Activated naive CD4-positive, alpha-beta T cell treated with anti-CD3 and anti-CD28 coated beads, Interleukin-2, amount 50 U/mL, for 24 hours (primary cell): Measurements from ENCODE around the gene GRB7.
A peak's percentile ranks its signal among the peaks of the same experiment; 100 is the strongest.
"Not testable (repeated sequence)": the region's sequence is repeated elsewhere in the genome, so short reads cannot be mapped to it uniquely, and the experiment has no call there.

Source experiments
- H3K27ac Mint-ChIP-seq: one replicate; pipeline ENCODE4 v1.8.0; 2021; ENCODE audit warnings: mild to moderate bottlenecking, mixed read lengths
- H3K27me3 Mint-ChIP-seq: one replicate; pipeline ENCODE4 v1.8.0; 2021; ENCODE audit warnings: mixed read lengths
- H3K36me3 Mint-ChIP-seq: one replicate; pipeline ENCODE4 v1.8.0; 2021; ENCODE audit warnings: mixed read lengths
- H3K4me1 Mint-ChIP-seq: one replicate; pipeline ENCODE4 v1.8.0; 2021; ENCODE audit warnings: mixed read lengths
- H3K4me3 Mint-ChIP-seq: one replicate; pipeline ENCODE4 v1.8.0; 2021; ENCODE audit warnings: mild to moderate bottlenecking, mixed read lengths
- H3K9me3 Mint-ChIP-seq: one replicate; pipeline ENCODE4 v1.8.0; 2021; ENCODE audit warnings: mixed read lengths

GRB7 gene

DNA sequence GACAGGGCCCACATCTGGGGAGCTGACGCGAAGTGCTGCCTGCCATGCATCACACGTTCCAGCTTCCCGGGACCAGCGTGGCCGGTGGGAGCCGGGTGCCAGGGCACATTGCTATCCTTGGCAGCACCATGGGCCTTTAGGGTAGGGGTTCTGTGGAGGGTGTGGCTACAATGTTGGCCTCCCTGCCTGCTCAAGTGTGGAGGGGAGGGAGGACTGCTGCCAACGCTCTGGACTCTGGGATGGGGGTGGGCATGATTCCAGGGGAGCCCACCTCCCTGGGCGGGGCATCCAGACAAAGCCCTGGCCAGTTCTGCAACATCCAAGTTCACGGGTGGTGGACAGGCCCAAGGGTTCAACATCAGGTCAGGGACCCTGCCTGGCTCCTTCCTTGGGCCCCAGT is 13.9 kb downstream of the GRB7 start:
- Mint-ChIP-seq H3K27ac (no peak overlapping the region), H3K4me1 (peaks cover 32% of the 10 kb centered on the region), H3K27me3 (no peaks in the 10 kb centered on the region), H3K9me3 (no peaks in the 10 kb centered on the region), H3K36me3 (no peaks in the 10 kb centered on the region), H3K4me3 (no peak overlapping the region)

DNA sequence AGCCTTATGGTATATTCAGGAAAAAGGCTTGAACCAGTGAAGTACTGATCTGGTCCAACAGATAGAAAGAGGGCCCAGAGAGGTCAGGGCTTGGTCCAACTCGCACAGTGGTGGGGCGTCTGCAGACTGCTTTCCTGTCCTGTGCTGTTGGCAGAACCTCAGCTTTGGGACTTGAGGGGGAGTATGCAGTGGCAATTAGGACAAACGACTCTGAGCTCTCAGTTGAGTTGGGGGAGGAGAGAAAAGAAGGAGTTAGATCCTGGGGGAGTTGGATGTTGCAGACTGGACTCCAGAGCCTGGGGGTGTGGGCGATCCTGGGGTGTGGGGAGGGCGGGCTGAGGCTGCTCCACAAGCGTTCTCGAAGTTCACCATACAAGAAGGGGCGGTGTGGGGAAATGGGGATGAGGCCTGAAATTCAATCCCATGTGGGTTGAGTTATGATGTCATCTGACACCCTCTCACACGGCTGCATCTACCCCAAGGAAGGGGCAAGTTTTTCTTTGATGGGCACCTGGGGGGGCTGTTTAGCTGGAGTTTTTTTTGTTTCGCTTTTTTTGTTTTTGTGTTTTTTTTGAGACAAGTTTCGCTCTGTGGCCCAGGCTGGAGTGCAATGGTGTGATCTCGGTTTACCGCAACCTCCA is 14.6 kb downstream of the GRB7 start:
- peaks cover 40% of the 10 kb centered on the region for H3K4me1 Mint-ChIP-seq
- no peaks in the 10 kb centered on the region for H3K27me3 Mint-ChIP-seq
- H3K36me3 Mint-ChIP-seq: no peaks in the 10 kb centered on the region
- H3K27ac Mint-ChIP-seq: peak overlapping the region; percentile 96
- H3K4me3 Mint-ChIP-seq: peak overlapping the region; percentile 63
- H3K9me3 Mint-ChIP-seq: no peaks in the 10 kb centered on the region

DNA sequence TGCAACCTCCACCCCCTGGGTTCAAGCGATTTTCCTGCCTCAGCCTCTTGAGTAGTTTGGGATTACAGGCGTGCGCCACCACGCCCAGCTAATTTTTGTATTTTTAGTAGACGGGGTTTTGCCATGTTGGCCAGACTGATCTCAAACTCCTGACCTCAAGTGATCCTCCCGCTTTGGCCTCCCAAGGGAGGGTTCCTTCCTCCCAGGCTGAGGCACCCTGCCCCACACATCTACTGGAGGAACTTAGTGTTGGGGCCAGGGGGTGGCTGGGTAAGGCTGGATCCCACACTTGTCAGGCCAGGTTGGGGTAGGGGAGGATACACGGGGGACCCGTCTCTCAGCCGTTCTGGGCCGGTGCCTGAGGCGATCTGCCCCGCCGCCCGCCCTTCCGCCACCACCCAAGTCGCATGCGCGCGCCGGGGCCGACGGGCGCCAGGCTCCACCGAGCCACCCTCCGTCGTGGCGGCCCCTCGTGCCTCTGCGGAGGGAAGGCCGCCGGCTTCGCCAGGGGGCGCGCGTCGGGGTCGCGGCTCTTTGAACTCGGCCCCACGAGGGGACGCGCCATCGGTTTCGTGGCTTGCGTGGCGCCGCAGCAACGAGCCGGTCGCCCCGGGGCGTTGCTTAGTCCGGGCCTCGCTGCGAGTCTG is 15.9 kb downstream of the GRB7 start:
- Mint-ChIP-seq H3K27me3 (no peaks in the 10 kb centered on the region), H3K27ac (peak overlapping the region; percentile 96), H3K9me3 (no peaks in the 10 kb centered on the region), H3K4me3 (peak overlapping the region; percentile 84), H3K36me3 (peaks cover 2% of the 10 kb centered on the region), H3K4me1 (peaks cover 52% of the 10 kb centered on the region)

DNA sequence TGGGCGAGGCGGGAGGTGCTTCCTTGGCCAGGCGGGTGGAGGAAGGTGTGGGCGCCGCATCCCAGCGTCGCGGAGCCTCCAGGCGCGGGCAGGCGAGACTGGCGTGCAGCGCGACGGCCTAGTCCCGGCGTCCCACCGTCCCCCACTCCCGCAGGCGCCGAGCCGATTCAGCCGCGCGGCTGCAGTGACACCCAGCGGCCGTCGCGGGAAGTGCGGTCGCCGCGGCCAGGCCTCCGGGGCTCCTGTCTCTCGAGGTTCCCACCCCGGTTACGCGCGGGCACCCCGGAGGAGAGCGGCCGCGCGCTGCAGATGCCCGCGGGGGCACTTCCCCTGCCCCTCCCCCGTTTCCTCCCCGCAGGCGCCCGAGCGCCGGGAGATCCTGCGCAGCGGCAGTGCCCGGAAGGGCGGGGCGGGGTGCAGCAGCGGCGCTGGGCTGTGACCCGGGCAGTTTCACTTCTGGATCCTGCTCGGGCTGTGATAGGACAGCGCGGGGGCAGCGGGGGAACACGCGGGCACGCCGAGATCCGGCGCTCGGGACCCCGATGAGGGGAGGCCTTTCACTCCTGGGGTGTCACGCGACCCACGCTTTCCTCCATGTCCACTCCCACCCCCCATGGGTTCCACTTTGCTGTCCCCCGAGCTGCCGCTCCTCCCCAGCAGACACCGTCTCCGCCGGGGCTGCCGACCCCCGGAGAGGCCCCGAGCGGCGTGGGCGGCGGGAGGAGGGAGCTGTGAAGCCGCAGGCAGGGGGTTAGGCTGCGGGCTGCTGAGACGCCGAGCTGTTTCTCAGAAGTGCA is 16.6 kb downstream of the GRB7 start:
- peak overlapping the region; percentile 84 for H3K4me3 Mint-ChIP-seq
- H3K9me3 Mint-ChIP-seq: no peaks in the 10 kb centered on the region
- peaks cover 58% of the 10 kb centered on the region for H3K4me1 Mint-ChIP-seq
- H3K36me3 Mint-ChIP-seq: peaks cover 2% of the 10 kb centered on the region
- peak overlapping the region; percentile 91 for H3K27ac Mint-ChIP-seq
- no peaks in the 10 kb centered on the region for H3K27me3 Mint-ChIP-seq

DNA sequence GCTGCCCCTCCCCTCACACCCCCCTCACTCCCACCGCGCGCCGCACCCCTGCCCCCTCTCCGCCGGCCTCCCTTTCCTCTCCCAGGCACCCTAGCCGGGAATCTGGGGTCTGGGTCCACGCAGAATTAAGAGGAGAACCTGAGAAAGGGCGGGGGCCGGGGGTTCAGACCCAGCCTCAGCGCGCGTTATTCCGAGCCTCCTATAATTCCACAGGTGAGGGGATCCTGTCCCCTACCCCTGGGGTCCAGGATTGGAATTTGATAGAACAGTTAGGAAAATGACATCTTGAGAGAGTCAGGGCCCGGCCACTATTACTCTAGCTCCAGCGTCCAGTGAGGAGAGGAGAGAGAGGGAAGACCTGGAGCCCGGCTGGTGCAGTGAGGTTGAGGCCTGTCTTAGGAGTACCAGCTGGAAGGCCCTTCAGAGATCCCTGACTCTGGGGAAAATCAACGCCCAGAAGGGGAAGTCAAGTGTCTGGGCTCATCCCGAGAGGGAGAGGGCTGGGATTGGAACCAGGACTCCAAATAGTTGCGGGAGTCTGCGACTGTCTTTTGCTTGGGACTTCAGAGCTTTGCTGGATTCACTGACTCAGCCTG is 17.3 kb downstream of the GRB7 start:
- Mint-ChIP-seq H3K4me3 (peak overlapping the region; percentile 65), H3K27ac (peak overlapping the region; percentile 91), H3K36me3 (peaks cover 2% of the 10 kb centered on the region), H3K27me3 (no peaks in the 10 kb centered on the region), H3K9me3 (no peaks in the 10 kb centered on the region), H3K4me1 (peaks cover 62% of the 10 kb centered on the region)

DNA sequence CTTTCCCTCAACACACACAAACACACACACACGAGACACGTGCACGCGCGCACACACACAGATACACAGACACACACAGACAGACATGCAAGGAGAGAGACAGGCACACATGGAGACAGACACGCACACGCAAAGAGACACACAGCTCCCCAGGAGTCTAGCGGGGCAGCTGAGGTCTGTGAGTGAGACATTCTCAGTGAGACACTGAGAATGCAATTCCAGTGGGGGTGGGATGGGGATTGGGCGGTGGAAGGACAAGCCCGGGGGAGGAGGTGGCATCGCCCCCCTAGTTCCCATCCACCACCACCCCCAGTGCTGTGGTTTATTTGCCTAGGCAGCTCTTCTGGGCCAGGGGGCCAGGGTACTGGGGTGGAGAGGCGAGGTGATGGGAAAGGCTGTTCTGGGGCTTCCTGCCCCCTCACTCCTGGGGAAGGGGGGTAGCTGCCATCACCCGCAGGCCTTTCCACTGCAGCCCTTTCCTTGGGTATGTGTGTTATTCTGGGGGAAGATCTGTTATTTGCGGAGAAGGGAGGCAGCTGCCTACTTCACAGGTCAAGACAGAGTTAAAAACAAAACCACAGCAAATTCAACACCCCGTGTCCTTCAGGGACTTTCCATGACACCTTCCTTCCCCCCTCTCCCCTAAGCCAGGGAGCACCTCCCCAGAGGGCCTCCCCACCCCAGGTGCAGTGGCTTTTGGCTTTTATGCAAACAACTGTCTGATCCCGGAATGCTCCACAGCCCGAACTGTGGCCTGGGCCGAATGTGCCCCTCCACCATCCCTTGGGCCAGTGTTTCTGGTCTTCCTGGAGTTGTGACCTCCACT is 18.0 kb downstream of the GRB7 start:
- Mint-ChIP-seq H3K4me3 (peak overlapping the region; percentile 65), H3K36me3 (peaks cover 2% of the 10 kb centered on the region), H3K27me3 (no peaks in the 10 kb centered on the region), H3K4me1 (peaks cover 64% of the 10 kb centered on the region), H3K9me3 (no peaks in the 10 kb centered on the region), H3K27ac (peak overlapping the region; percentile 91)

DNA sequence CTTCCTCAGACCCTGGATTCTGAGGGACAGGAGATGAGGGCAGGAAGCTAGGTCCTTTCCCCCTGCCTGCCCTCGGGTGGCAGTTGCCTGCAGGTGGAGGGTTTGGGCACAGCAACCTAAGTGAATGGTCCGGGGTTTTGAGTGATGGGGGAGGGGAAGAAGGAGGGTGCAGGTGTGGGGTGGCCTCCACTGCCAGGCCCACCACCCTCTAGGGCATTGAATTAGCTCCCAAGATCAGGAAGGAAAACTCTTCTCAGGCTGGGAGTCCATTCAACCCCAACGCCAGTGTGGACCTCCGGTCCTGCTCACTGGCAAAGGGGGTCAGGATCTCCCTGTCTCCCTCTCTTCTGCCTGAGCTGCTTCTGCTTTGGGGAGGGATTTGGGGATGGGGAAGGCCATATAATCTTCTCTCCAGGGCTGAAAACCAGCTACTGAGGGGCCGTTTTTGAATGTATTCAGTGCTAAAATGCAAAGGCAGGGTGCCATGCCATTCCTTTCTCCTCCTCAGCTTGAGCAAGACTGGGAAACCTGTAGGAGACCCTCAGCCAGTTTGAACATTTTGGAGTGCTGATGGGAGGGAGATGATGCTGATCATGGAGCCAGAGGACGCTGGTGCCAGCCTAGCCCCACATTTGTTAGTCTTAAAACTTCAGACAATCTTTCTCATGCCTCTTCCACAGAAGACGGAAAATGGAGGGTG is 18.8 kb downstream of the GRB7 start:
- Mint-ChIP-seq H3K4me3 (peak overlapping the region; percentile 50), H3K36me3 (peaks cover 5% of the 10 kb centered on the region), H3K27me3 (no peaks in the 10 kb centered on the region), H3K9me3 (no peaks in the 10 kb centered on the region), H3K4me1 (peaks cover 68% of the 10 kb centered on the region), H3K27ac (peak overlapping the region; percentile 91)

DNA sequence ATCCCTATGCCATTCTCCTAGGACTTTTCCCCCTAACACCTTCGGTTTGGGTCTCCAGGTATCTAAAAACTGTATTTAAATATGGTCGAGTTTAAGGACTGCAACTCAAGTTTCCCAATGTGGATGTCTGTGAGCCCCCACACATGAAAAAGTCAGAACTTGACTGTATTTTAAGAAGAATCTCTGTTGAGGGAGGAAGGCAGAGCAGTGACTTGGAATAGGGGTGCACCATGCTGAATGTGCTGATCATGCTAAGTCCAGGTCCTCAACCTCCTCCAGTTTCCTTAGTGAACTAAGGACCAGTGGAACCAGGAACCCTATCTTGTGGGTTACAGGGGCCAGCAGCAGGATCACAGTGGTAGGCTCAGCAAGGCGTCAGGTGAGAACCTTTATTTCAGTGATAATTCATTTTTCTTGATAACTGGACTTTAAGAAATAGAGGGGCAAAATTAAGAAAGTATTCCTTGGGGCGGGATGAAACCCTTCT is 19.5 kb downstream of the GRB7 start:
- H3K9me3 Mint-ChIP-seq: no peaks in the 10 kb centered on the region
- peak overlapping the region; percentile 91 for H3K27ac Mint-ChIP-seq
- peaks cover 6% of the 10 kb centered on the region for H3K36me3 Mint-ChIP-seq
- H3K4me1 Mint-ChIP-seq: peaks cover 66% of the 10 kb centered on the region
- no peaks in the 10 kb centered on the region for H3K27me3 Mint-ChIP-seq
- H3K4me3 Mint-ChIP-seq: peak overlapping the region; percentile 53

DNA sequence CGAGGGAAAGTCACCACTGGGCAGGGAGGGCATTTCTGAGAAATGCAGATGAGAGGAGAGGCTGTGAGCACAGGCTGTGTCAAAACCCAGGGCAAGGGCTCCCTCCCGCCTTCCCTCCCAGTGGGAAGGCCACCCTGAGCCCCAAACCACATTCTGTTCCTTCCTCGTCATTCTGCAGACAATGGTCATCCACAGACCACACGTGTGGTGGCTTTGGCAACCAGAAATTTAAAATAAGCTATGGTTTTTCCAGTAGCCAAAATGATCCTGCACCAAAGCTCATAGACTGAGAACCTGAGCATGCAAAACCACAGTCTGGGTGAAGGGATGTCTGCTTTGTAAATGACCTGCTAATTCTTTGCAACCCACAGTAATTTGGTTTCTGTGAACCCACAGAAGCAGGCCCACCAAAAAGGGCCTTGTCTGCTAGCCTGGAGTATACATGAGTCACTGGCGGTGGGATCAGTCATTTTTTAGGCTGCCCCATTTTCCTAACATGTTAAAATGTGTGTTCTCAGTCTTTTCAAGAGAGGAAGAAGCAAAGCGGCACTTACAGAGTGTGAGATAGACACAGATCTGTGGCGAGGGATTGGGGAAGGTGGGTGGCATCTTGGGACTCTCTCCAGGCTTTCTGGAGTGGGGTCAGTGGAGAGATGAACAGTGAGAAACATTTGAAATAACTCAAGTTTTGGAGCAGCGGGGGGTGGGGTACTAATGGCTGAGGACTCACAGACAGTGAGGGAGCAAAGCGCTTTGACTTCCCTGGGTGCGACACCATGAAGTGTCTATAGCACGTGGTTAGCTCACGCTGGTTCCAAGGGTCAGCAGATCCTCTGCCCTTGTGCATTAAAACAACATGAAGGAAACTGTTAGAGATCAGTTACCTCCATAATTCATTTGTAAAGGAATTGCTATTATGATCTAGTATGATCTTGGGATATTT is 20.5 kb downstream of the GRB7 start:
- Mint-ChIP-seq H3K4me3 (peak overlapping the region; percentile 53), H3K4me1 (peaks cover 64% of the 10 kb centered on the region), H3K27ac (peak overlapping the region; percentile 93), H3K36me3 (peaks cover 11% of the 10 kb centered on the region), H3K9me3 (no peaks in the 10 kb centered on the region), H3K27me3 (no peaks in the 10 kb centered on the region)

DNA sequence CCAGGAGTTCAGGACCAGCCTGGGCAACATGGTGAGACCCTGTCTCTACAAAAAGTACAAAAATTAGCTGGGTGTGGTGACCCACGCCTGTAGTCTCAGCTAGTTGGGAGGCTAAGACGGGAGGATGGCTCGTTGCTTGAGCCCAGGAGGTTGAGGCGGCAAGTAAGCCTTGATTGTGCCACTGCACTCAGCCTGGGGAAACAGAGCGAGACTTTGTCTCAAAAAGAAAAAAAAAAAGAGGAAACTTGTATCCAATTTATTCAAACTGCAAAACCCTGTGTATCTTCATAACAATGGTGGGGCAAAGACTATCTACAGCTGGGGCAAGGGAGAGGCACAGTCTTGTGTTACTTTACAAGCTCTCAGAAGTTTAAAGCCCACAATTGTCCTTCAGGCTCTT is 21.5 kb downstream of the GRB7 start:
- H3K4me1 Mint-ChIP-seq: peaks cover 64% of the 10 kb centered on the region
- H3K9me3 Mint-ChIP-seq: no peaks in the 10 kb centered on the region
- H3K4me3 Mint-ChIP-seq: no peak overlapping the region

DNA sequence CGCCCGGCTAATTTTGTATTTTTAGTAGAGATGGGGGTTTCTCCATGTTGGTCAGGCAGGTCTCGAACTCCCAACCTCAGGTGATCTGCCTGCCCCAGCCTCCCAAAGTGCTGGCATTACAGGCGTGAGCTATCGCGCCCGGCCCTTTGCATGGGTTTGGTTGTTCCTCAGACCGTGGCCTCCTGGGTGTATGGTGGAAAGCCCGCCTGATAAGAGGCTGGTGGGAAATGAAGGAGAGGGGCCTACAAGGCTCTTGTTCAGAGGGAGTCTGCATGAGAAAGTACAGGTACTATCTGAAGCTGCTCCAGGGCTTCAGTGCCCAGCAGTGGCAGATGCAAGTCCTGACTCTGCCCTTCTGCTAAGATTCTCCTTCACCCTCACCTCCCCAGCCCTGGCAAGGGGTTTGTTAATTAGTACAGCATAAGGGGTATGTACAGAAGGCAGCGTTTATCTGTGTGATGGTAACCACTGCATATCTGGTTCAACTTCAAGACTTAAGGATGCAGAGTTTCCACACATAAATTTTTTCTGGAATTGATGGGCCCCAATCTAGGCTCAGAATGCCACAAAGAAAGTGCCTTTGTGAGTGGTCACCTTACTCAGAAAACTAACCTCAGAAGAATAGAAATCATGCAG is 24.2 kb downstream of the GRB7 start:
- peaks cover 34% of the 10 kb centered on the region for H3K36me3 Mint-ChIP-seq
- no peaks in the 10 kb centered on the region for H3K27me3 Mint-ChIP-seq
- H3K27ac Mint-ChIP-seq: peak overlapping the region; percentile 82
- H3K4me3 Mint-ChIP-seq: no peak overlapping the region
- peaks cover 67% of the 10 kb centered on the region for H3K4me1 Mint-ChIP-seq
- H3K9me3 Mint-ChIP-seq: no peaks in the 10 kb centered on the region

More for the DNA sequence above, 21.5 kb downstream of the GRB7 start:
- Mint-ChIP-seq H3K27me3 (no peaks in the 10 kb centered on the region), H3K27ac (peak overlapping the region; percentile 93), H3K36me3 (peaks cover 11% of the 10 kb centered on the region)

DNA sequence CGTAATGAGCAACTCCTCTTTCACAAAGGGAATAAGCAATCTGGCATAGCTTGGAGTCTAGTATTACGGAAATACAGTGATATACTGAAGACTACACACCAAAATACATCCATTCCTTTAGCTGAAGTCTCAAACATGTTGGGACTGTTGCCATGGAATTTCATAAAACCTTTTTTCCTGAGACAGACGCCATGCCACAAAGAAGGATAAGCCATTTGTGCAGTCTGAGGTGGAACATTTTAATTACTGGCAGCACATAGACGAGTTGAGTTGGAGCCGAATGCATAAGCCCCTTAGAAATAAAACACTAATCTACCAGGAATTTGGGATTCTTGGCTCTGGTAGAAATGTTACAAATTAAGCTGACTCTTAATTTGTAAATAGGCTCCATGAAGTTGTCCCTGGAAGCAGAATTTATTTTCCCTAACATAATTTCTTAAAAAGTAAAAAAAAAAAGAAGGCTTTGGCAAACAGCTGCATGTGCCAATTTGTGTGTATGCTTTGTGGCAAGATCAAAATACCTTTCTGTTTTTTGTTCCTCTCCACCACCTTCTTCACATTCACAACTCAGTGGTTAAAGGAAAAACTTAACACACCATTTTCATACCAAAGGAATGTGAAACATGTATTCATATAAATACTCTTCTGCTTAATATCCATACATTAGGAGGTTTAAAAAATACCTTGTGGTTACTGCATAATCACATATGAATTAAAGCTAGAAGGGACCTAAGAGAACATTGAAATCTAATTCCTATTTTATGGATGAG is 25.5 kb downstream of the GRB7 start:
- Mint-ChIP-seq H3K4me1 (peaks cover 67% of the 10 kb centered on the region), H3K27me3 (no peaks in the 10 kb centered on the region), H3K9me3 (no peaks in the 10 kb centered on the region), H3K36me3 (peaks cover 42% of the 10 kb centered on the region), H3K27ac (peak overlapping the region; percentile 82), H3K4me3 (peak overlapping the region; percentile 3)

DNA sequence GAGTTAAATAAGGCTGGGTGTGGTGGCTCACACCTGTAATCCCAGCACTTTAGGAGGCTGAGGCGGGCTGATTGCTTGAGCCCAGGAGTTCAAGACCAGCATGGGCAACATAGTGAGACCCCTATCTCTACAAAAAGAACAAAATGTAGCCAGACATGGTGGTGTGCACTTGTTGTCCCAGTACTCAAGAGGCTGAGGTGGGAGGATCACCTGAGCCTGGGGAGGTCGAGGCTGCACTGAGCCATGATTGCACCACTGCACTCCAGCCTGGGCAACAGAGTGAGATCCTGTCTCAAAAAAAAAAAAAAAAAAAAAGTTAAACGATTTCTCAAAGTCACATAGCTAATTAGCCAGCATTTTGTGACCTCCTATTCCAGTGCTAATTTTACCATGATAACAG is 26.4 kb downstream of the GRB7 start:
- H3K27me3 Mint-ChIP-seq, H3K9me3 Mint-ChIP-seq, H3K27ac Mint-ChIP-seq: not testable (repeated sequence)

More for the DNA sequence above, 26.4 kb downstream of the GRB7 start:
- Mint-ChIP-seq H3K36me3 (peaks cover 45% of the 10 kb centered on the region), H3K4me1 (peaks cover 67% of the 10 kb centered on the region)
- not testable (repeated sequence) for H3K4me3 Mint-ChIP-seq
